GM18517 (cell line): ENCODE data around the gene VHLL.
"Not testable (repeated sequence)": the region's sequence is repeated elsewhere in the genome, so short reads cannot be mapped to it uniquely, and the experiment has no call there.

Source experiments
- ATAC-seq: cut with Tn5 transposase; IDR thresholded peaks from one replicate; pipeline ENCODE4 v1.9.1; 2021; ENCODE audit warnings: mild to moderate bottlenecking, moderate library complexity; ENCODE audit not compliant: unreplicated experiment

Gene VHLL

GRCh38 chr1:156298852-156299357 lies at the start of gene VHLL:
Gene VHLL (minus strand): TSS chr1:156299307. CDS start chr1:156299189, 118 bp downstream.
- no peak for ATAC-seq

- ATAC-seq: no peak
Measured at GRCh38 chr1:156347331-156347730, 48.2 kb upstream of the VHLL start.

GRCh38 chr1:156346636-156347035 lies 47.5 kb upstream of the VHLL start:
- no peak for ATAC-seq

- not testable (repeated sequence) for ATAC-seq
Measured at GRCh38 chr1:156346035-156346434, 46.9 kb upstream of the VHLL start.

- ATAC-seq: no peak
Measured at GRCh38 chr1:156344409-156344808, 45.3 kb upstream of the VHLL start.

- no peak for ATAC-seq
Measured at GRCh38 chr1:156342166-156342955, 43.3 kb upstream of the VHLL start.

GRCh38 chr1:156338180-156338976 lies 39.3 kb upstream of the VHLL start, which contains the start of the genes CCT3 and TSACC:
Gene CCT3 (minus strand): TSS chr1:156338292. CDS start chr1:156338184, 108 bp downstream.
Gene TSACC (plus strand): TSS chr1:156338526. CDS start chr1:156339758, 1,232 bp downstream.
- peak; percentile 92 for ATAC-seq

- ATAC-seq: no peak
Measured at GRCh38 chr1:156337888-156338179, 38.7 kb upstream of the VHLL start.

- no peak for ATAC-seq
Measured at GRCh38 chr1:156337052-156337887, 38.2 kb upstream of the VHLL start.

GRCh38 chr1:156336242-156336641 lies 37.1 kb upstream of the VHLL start:
- ATAC-seq: no peak

- not testable (repeated sequence) for ATAC-seq
Measured at GRCh38 chr1:156323179-156323578, 24.1 kb upstream of the VHLL start.

GRCh38 chr1:156320560-156320959 lies 21.5 kb upstream of the VHLL start:
- no peak for ATAC-seq

- no peak for ATAC-seq
Measured at GRCh38 chr1:156319664-156320063, 20.6 kb upstream of the VHLL start.

GRCh38 chr1:156316909-156317308 lies 17.8 kb upstream of the VHLL start:
- no peak for ATAC-seq

GRCh38 chr1:156310962-156311361 lies 11.9 kb upstream of the VHLL start:
- no peak for ATAC-seq

- ATAC-seq: no peak
Measured at GRCh38 chr1:156308078-156308477, 9.0 kb upstream of the VHLL start.

- ATAC-seq: no peak
Measured at GRCh38 chr1:156305215-156305614, 6.1 kb upstream of the VHLL start.

GRCh38 chr1:156303241-156303640 lies 4.1 kb upstream of the VHLL start:
- no peak for ATAC-seq

- ATAC-seq: no peak
Measured at GRCh38 chr1:156295391-156295947, 3.6 kb downstream of the VHLL start, which contains the start of gene GLMP. Gene GLMP (minus strand): TSS chr1:156295679. CDS start chr1:156295645, 34 bp downstream.

- no peak for ATAC-seq
Measured at GRCh38 chr1:156293895-156294294, 5.2 kb downstream of the VHLL start.

- ATAC-seq: no peak
Measured at GRCh38 chr1:156293098-156293434, 6.0 kb downstream of the VHLL start.
